ENCODE results near the gene COA6. TPM values are rescaled to one million over a fixed set of nuclear protein-coding genes. Genes with fewer than 3 reads are reported as not detected.

Gene COA6
- polyA plus RNA-seq, 1 experiment: 11.7 TPM

DNA sequence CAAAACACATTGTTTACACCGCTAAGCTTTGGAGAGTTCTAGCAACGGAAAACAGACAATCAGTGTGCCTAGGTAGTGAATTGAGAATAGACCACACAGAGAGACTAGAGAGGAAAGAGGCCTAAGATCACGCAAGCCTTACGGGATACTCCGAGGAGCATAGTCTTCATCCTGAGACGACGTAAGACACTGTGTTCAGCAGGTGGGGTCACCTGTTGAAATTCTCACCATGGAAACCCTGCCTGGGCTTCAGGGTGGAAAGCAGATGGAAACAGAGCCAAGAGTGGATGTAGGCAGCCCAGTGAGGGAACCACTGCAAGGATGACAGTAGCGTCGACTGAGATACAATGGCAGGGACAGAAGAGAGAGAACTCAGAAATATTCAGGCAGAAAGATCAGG lies 40.2 kb downstream of the COA6 start:
- POLR2A ChIA-PET: no interaction called here
- TF ChIP-seq, protein P1, sequence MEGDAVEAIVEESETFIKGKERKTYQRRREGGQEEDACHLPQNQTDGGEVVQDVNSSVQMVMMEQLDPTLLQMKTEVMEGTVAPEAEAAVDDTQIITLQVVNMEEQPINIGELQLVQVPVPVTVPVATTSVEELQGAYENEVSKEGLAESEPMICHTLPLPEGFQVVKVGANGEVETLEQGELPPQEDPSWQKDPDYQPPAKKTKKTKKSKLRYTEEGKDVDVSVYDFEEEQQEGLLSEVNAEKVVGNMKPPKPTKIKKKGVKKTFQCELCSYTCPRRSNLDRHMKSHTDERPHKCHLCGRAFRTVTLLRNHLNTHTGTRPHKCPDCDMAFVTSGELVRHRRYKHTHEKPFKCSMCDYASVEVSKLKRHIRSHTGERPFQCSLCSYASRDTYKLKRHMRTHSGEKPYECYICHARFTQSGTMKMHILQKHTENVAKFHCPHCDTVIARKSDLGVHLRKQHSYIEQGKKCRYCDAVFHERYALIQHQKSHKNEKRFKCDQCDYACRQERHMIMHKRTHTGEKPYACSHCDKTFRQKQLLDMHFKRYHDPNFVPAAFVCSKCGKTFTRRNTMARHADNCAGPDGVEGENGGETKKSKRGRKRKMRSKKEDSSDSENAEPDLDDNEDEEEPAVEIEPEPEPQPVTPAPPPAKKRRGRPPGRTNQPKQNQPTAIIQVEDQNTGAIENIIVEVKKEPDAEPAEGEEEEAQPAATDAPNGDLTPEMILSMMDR (IDR thresholded peaks at IDR 0.05; ENCODE audit: insufficient read depth, low read depth, low read length): no peak
- CTCF ChIA-PET: no interaction called here
- H3K36me3 ChIP-seq (ENCODE audit: control insufficient read depth, insufficient read depth, low read length): peaks cover 3% of the 10 kb centered on the region; the same call in 1 of the 2 replicates
- DNase-seq (ENCODE audit: low read depth): no peak
- H3K4me3 ChIP-seq (ENCODE audit: low read depth, low read length): no peak overlapping the region
- no peaks in the 10 kb centered on the region for H3K27me3 ChIP-seq (ENCODE audit: control insufficient read depth, insufficient read depth, low read length)

DNA sequence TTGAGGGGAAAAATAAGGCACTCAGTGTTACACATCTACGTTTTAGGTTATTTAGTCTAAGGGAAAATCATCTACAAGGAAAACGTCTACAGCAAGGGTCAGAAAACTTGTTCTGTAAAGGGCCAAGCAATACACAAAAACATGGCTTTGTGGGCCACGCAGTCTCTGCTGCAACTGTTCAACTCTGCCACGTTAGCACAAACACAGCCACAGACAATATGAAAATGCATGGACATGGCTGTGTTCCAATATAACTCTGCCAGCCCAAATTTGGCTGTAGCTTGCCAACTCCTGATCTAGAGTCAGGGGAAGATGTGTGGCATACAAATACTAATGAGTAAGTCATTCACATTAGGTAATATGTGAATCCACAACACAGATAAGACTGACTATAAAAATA lies 40.7 kb downstream of the COA6 start:
- peaks cover 3% of the 10 kb centered on the region; the same call in 1 of the 2 replicates for H3K36me3 ChIP-seq (ENCODE audit: control insufficient read depth, insufficient read depth, low read length)
- DNase-seq (ENCODE audit: low read depth): no peak
- ChIA-PET CTCF (no interaction called here), POLR2A (no interaction called here)
- no peak overlapping the region for H3K4me3 ChIP-seq (ENCODE audit: low read depth, low read length)
- TF ChIP-seq, protein P1 (IDR thresholded peaks at IDR 0.05; ENCODE audit: insufficient read depth, low read depth, low read length): no peak
- H3K27me3 ChIP-seq (ENCODE audit: control insufficient read depth, insufficient read depth, low read length): no peaks in the 10 kb centered on the region

DNA sequence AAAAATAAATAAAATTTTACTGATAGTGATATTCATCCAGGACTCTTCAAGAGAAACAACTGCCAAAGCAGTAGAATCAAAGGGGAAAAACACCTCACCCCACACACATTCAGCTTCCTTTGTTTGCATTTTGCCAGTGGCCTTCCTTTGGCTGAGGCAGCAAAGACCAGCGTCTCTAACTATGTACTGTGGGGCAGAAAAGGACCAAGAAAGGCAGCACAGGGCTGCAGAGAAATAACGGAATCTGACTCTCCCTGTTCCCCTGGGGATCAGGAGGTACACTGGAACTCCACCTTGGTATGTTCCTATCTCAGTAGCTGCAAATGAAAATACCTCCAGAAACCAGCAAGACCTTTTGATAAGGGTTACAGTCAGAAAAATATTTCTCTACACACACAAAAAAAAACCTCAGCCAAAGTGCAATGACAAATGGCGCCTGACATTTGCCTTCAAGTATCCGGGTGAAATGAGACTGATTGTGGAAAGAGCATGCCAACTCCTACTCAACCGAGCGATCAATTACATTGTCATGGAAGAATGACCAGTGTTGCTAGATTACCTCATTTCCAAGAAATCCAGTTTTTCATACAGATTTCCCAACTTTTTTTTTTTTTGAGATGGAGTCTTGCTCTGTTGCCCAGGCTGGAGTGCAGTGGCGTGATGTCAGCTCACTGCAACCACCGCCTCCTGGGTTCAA lies 54.8 kb downstream of the COA6 start:
- ChIA-PET POLR2A (no interaction called here), CTCF (no interaction called here)
- Histone ChIP-seq H3K36me3 (ENCODE audit: control insufficient read depth, insufficient read depth, low read length) (0 out of 2 replicates have a peak, but pooled peaks cover 3% of the 10 kb centered on the region), H3K4me3 (ENCODE audit: low read depth, low read length) (no peak overlapping the region), H3K27me3 (ENCODE audit: control insufficient read depth, insufficient read depth, low read length) (no peaks in the 10 kb centered on the region)
- no peak for DNase-seq (ENCODE audit: low read depth)
- TF ChIP-seq, protein P1 (IDR thresholded peaks at IDR 0.05; ENCODE audit: insufficient read depth, low read depth, low read length): no peak

DNA sequence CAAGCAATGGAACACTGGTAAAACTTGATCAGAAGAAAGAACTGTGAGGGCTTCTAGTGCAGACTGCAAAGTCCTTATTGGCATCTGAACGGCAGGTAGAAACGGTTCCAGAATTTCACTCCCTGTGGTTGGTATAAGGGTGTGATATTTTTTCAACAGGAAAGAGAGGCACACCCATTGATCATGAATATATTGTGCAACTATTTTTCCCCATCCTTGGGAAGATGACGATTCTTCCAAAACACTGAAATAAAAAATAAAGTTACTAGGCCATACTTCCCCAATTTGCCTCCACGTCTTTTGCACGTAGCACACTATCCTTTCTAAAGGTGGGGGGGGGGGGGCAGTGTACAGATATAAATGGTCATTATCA lies 56.2 kb downstream of the COA6 start:
- 0 out of 2 replicates have a peak, but pooled peaks cover 3% of the 10 kb centered on the region for H3K36me3 ChIP-seq (ENCODE audit: control insufficient read depth, insufficient read depth, low read length)
- no peak overlapping the region for H3K4me3 ChIP-seq (ENCODE audit: low read depth, low read length)
- TF ChIP-seq, protein P1 (IDR thresholded peaks at IDR 0.05; ENCODE audit: insufficient read depth, low read depth, low read length): no peak
- DNase-seq (ENCODE audit: low read depth): no peak
- CTCF ChIA-PET: no interaction called here
- POLR2A ChIA-PET: no interaction called here
- no peaks in the 10 kb centered on the region for H3K27me3 ChIP-seq (ENCODE audit: control insufficient read depth, insufficient read depth, low read length)

DNA sequence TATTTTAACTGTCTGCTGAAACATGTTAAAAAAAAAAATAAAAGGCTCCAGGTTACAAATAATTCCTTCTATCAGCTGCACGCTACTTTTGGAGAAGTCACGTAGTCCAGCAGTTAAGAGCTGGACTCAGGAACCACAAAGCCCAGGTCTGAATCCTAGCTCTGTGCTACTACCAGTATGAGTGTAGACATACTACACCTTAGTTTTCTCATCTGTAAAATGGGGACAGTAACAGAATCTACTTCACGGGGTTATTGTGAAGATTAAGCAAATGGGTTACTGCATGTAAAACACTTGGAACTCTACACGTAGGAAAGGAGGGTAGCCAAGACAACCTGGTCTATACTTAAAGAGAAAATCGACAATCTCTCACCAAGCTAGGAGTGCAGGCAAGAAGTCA lies 57.4 kb downstream of the COA6 start:
- TF ChIP-seq, protein P1 (IDR thresholded peaks at IDR 0.05; ENCODE audit: insufficient read depth, low read depth, low read length): no peak
- H3K4me3 ChIP-seq (ENCODE audit: low read depth, low read length): no peak overlapping the region
- H3K27me3 ChIP-seq (ENCODE audit: control insufficient read depth, insufficient read depth, low read length): no peaks in the 10 kb centered on the region
- ChIA-PET CTCF (no interaction called here), POLR2A (no interaction called here)
- no peak for DNase-seq (ENCODE audit: low read depth)
- H3K36me3 ChIP-seq (ENCODE audit: control insufficient read depth, insufficient read depth, low read length): 0 out of 2 replicates have a peak, but pooled peaks cover 3% of the 10 kb centered on the region

All from BJ (cell line).